NB4 (cell line): Measurements from ENCODE around the gene SH3PXD2A.
"Not testable (repeated sequence)": the region's sequence is repeated elsewhere in the genome, so short reads cannot be mapped to it uniquely, and the experiment has no call there.

ENCODE experiments used
- MYC ChIP-seq: IDR thresholded peaks from 2 replicates; pipeline ENCODE4 v1.6.1; 2011; ENCODE audit warnings: low read depth, low read length
- POLR2A ChIP-seq: IDR thresholded peaks from 2 replicates; pipeline ENCODE4 v1.6.1; 2011; ENCODE audit warnings: mild to moderate bottlenecking; ENCODE audit not compliant: insufficient read length; ENCODE audit errors: extremely low read depth
- TF ChIP-seq, protein P1 (sequence below): IDR thresholded peaks from one replicate; pipeline ENCODE4 v1.5.1; 2012; ENCODE audit warnings: low read depth, low read length
- TF ChIP-seq, protein P2 (sequence below): IDR thresholded peaks from 2 replicates; pipeline ENCODE4 v1.6.1; 2011; ENCODE audit warnings: low read depth, low read length

DNA sequence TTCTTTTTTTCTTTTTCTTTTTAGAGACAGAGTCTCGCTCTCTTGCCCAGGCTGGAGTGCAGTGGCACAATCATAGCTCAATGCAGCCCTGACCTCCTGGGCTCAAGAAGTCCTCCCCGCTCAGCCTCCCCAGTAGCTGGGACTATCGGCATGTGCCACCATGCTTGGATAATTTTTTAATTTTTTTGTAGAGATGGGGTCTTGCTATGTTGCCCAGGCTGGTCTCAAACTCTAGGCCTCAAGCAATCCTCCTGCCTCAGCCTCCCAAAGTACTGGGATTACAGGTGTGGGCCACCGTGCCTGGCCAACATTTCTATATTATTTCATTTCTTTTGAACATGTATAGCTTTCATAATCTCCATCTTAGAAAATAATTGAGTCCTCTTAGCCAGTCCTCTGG, 42.1 kb downstream of the SH3PXD2A start:
- TF ChIP-seq, protein P1, sequence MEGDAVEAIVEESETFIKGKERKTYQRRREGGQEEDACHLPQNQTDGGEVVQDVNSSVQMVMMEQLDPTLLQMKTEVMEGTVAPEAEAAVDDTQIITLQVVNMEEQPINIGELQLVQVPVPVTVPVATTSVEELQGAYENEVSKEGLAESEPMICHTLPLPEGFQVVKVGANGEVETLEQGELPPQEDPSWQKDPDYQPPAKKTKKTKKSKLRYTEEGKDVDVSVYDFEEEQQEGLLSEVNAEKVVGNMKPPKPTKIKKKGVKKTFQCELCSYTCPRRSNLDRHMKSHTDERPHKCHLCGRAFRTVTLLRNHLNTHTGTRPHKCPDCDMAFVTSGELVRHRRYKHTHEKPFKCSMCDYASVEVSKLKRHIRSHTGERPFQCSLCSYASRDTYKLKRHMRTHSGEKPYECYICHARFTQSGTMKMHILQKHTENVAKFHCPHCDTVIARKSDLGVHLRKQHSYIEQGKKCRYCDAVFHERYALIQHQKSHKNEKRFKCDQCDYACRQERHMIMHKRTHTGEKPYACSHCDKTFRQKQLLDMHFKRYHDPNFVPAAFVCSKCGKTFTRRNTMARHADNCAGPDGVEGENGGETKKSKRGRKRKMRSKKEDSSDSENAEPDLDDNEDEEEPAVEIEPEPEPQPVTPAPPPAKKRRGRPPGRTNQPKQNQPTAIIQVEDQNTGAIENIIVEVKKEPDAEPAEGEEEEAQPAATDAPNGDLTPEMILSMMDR, result not testable (repeated sequence)
- TF ChIP-seq POLR2A, MYC: not testable (repeated sequence)
- TF ChIP-seq, protein P2, sequence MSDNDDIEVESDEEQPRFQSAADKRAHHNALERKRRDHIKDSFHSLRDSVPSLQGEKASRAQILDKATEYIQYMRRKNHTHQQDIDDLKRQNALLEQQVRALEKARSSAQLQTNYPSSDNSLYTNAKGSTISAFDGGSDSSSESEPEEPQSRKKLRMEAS, result not testable (repeated sequence)
